SKM-1 treated with dmso at 0.1 percent for 144 hours (cell line): ENCODE data around the gene ZNF529.
A peak's percentile ranks its signal among the peaks of the same experiment; 100 is the strongest.
"Not testable (repeated sequence)": the region's sequence is repeated elsewhere in the genome, so short reads cannot be mapped to it uniquely, and the experiment has no call there.

Experiments
- DNase-seq: peaks from one replicate; lab custom pipeline; 2025; ENCODE audit not compliant: unreplicated experiment; lab: John Stamatoyannopoulos, UW

The ZNF529 gene

DNA sequence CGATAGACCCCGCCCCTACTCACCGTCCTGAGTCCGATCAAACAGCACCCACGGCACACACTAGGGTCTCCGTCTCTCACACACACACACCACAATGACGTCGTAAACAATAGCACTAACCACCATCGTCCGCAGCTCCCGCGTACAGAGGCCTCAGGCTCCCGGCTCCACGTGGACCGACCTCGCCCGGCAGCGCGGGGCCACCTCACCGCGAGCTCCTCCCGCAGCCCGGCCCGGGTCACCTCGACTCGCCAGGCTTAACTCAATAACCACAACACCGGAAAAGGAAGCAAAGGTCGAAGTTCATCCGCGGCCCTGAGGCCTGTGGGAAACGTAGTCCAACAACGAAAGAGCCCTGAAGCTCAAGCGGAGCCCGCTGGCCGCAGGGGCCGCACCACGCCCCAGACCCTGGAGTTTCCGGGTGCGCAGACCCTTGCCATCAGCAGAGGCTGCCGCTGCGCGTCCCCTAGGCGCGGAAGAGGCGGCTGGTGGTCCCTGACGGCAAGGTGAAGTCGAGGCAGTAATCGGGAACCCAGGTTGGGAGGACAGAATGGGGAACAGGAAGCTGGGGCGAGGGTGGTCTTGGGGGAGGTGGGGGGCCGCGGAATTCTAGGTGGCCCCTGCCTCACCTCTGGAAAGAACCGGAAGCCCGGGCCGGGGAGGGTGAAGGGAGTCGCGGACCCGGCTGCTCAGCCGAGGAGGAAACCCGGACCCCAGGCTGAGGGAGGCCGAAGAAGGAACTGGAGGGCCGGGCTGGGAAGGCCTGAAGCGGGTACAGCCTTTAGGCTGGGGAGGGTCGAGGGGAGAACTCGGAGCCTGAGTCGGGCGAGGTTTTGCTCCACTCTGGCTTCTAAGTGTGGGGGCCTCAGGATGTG lies at the start of gene ZNF529:
Gene ZNF529, minus strand, starts transcription at position 273 of the 875 bp plus-strand sequence. CDS start 946 bp downstream, outside the sequence.
- DNase-seq, result peak; percentile 89

DNA sequence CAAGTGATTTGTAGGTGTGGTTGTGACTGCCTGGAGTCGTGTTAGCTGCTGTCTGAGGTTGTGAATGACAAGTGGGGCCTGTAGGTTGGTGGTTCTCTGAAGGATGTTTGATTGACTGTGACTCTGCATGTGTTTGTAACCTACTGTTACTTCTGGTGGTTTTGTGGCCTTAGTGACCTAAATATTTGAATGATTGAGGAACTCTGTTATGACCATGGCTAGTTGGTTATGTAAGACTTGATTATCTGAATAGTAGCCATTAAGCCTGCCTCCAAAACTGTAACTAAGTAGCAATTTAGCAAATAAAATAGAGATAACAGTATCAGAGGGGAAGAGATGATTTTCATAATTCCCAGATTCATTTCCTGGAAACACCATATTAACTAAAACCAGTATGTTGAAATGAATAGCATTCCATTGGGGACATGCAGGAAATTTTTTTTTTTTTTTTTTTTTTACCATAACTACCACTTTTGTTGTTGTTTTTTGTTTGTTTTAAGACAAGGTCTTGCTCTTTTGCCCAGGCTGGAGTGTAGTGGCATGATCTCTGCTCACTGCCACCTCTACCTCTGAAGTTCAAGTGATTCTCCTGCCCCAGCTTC lies 32.9 kb upstream of the ZNF529 start:
- peak; percentile 53 for DNase-seq

DNA sequence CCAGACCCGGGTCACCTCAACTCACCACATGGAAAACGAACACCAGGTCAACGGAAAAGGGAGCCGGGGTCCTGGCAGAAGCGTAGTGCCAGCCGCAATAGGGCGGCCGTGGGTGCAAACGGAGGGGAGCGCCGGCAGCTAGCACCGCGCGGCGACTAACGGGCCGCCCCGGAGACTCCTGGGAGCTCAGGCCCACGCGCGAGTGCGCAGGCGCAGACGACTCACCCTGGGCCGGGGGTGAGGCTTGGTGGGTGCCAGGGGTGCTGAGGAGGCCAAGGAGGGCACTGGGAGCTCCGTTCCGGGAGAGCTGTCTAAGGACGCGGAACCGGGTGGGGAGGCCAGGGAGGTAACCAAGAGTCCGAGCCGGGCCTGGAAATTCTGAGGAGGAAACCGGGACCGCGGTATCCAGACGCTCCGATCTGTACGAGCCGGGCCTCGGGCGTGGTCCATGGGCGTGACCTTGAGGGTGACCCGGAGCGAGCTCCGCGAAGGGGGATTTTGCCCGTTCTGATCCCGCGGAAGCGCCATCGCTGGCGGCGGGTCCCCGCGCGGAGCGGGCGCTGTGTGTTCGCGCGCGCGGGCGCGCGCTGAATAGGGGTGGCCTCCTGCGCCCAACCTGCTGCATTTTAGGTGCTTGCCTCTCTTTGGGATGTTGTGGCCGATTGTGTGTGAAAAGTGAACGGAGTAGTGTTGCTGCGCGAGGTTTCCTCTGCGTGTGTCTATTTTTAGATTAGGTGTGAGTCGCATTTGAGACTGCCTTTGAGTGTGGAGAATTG lies 32.2 kb upstream of the ZNF529 start, which contains the start of gene ZNF382:
Gene ZNF382, plus strand, starts transcription at position 213 of the 776 bp plus-strand sequence. CDS start 4,602 bp downstream, outside the sequence.
- peak; percentile 57 for DNase-seq

- peak; percentile 48 for DNase-seq
Measured at GRCh38 chr19:36604656-36605100, 31.6 kb upstream of the ZNF529 start.

DNA sequence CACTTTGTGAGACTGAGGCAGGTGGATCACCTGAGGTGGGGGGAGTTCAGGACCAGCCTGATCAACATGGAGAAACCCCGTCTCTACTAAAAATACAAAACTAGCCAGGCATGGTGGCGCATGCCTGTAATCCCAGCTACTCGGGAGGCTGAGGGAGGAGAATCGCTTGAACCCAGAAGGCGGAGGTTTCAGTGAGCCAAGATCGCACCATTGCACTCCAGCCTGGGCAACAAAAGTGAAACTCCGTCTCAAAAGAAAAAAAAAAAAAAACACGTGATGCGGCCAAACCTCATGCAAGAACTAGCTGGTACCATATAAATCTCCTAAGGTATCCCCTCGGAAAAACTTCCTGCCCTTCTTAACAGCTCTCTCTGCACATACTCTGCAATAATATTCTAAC lies 29.6 kb upstream of the ZNF529 start:
- not testable (repeated sequence) for DNase-seq

DNA sequence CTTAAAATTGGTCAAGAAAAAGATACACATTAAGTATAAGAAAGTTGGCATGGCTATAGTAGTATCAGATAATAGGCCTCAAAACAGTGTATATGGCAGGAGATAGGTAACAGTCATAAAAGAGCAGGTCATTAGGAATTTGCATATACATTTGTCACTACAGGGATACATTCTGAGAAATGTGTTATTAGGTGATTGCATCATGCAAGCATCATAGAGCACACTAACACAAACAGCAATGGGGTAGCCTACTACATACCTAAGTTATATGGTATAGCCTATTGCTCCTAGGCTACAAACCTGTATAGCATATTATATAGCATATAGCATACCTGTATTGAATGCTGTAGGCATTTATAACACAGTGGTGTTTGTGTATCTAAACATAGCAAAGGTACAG lies 6.2 kb upstream of the ZNF529 start:
- DNase-seq, result no peak

- DNase-seq, result no peak
Measured at GRCh38 chr19:36577271-36577996, 4.3 kb upstream of the ZNF529 start.

- no peak for DNase-seq
Measured at GRCh38 chr19:36574741-36575140, 1.6 kb upstream of the ZNF529 start.

- DNase-seq, result no peak
Measured at GRCh38 chr19:36573895-36574720, 1.0 kb upstream of the ZNF529 start.

DNA sequence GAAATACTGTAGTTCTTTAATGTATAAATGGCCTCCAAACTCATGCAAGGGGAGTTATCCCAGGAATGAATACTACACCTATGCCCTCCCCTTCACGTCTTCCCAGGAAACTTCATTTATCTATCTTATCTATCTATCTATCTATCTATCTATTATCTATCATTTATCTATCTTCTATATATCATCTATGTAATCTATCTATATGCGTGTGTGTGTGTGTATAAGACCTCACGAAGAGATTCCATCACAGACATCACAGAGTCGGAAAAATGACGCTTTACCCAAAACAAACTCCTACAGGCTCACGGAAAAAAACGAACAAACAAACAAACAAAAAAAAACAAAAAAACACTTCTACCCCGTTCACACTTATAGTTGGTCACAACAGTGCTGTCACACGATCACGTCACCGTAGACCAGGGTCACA lies 486 bp downstream of the ZNF529 start:
- no peak for DNase-seq

DNA sequence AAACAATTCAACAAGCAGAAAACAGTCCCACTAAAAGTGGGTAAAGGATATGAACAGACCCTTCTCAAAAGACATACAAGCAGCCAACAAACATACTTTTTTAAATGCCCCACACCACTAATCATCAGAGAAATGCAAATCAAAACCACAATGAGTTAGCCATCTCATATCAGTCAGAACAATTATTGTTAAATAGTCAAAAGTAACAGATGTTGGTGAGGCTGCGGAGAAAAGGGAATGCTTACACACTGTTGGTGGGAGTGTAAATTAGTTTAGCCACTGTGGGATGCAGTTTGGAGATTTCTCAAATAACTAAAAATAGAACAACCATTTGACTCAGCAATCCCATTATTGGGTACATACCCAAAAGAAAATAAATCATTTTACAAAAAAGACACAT lies 8.7 kb downstream of the ZNF529 start:
- no peak for DNase-seq

GRCh38 chr19:36547001-36547732 lies 25.9 kb downstream of the ZNF529 start:
- DNase-seq, result no peak

- DNase-seq, result no peak
Measured at GRCh38 chr19:36528921-36529518, 44.1 kb downstream of the ZNF529 start.

DNA sequence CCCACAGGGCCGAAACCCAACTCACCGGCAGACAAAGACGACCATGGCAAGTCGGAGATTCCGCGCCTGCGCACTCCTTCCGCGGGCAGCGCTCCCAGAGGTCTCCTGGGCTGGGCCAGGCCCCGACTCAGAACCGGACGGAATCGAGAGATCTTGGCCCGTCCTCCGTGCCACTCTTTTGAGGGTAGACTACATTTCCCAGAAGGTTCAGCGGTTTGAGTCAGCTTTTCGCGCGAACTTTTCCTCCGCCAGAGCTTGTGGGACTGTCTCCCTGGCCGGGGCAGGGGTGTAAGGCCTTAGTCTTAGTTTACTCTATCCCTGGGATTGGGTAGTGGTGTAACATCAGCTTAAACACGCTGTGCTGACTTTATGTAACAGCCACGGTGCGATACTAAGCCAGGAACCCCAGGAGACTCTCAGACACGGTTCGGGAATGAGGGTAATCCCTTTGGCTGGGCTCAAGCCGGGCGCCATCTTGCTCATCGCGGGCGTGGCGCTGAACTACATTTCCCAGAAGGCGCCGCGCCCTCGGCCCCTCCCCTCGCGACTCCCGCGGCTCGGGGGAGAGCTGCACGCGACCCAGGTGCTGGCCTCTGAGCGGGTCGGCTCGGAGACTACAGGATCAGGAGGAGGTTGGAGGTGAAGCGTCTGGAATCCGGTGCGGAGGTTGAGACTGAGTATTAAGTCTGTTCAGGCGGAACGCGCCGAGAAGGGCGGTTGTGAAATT lies 44.7 kb downstream of the ZNF529 start, which contains the start of gene ZNF260:
Gene ZNF260, minus strand, starts transcription at position 78 of the 727 bp plus-strand sequence. CDS start 13,033 bp downstream, outside the sequence.
- peak; percentile 87 for DNase-seq

- no peak for DNase-seq
Measured at GRCh38 chr19:36527873-36528193, 45.3 kb downstream of the ZNF529 start.

- DNase-seq, result no peak
Measured at GRCh38 chr19:36527341-36527740, 45.8 kb downstream of the ZNF529 start.

DNA sequence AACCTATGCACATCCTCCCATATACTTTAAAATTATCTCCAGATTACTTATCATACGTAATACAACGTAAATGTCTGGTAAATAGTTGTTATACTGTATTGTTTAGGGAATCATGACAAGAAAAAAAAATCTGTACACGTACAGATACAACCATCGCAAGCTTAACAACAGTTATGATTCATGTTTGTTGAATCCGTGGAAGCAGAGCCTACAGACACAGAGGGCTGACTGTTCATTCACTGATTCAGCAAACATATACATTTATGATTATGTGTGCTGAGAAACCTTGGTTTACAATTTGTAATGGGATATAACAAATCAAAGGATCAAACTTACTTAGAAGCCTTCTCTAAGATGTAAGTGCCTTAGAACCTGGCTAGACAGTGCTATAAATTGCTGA lies 46.5 kb downstream of the ZNF529 start:
- no peak for DNase-seq

DNA sequence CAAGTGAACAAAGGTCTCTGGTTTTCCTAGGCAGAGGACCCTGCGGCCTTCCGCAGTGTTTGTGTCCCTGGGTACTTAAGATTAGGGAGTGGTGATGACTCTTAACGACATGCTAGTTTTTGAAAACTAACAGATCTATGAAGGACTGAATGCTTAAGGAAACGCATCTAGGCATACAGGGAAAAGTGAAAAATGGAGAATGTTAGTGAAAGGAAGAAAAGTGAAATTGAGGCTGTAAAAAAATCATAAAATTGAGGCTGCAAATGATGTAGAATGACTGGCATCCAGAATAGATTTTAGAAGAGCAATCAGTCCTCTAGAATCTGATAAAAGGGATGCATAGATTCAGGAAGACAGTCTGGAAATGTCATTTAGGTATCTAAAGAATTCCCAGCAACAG lies 48.5 kb downstream of the ZNF529 start:
- no peak for DNase-seq
